PC-9 (cell line): Measurements from ENCODE around the gene KCNC4.

ENCODE experiments used
- EZH2 ChIP-seq: fragments of 200-600 bp; sonication (generic); IDR thresholded peaks from 2 replicates; pipeline ENCODE4 v1.8.0; 2017; ENCODE audit warnings: antibody characterized with exemption, low read depth
- TF ChIP-seq, protein P1 (sequence below): fragments of 200-600 bp; sonication (generic); conservative IDR thresholded peaks from 2 replicates; pipeline ENCODE4 v1.6.1; 2017; ENCODE audit warnings: mixed run types, antibody characterized with exemption, mild to moderate bottlenecking, moderate library complexity

- TF ChIP-seq, protein P1, sequence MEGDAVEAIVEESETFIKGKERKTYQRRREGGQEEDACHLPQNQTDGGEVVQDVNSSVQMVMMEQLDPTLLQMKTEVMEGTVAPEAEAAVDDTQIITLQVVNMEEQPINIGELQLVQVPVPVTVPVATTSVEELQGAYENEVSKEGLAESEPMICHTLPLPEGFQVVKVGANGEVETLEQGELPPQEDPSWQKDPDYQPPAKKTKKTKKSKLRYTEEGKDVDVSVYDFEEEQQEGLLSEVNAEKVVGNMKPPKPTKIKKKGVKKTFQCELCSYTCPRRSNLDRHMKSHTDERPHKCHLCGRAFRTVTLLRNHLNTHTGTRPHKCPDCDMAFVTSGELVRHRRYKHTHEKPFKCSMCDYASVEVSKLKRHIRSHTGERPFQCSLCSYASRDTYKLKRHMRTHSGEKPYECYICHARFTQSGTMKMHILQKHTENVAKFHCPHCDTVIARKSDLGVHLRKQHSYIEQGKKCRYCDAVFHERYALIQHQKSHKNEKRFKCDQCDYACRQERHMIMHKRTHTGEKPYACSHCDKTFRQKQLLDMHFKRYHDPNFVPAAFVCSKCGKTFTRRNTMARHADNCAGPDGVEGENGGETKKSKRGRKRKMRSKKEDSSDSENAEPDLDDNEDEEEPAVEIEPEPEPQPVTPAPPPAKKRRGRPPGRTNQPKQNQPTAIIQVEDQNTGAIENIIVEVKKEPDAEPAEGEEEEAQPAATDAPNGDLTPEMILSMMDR = no peak
- no peak for TF ChIP-seq EZH2
Observed at GRCh38 chr1:110170766-110171733, 39.1 kb upstream of the KCNC4 start.
